ENCODE results near the gene HIVEP2.
A peak's percentile ranks its signal among the peaks of the same experiment; 100 is the strongest.

HIVEP2 gene

DNA sequence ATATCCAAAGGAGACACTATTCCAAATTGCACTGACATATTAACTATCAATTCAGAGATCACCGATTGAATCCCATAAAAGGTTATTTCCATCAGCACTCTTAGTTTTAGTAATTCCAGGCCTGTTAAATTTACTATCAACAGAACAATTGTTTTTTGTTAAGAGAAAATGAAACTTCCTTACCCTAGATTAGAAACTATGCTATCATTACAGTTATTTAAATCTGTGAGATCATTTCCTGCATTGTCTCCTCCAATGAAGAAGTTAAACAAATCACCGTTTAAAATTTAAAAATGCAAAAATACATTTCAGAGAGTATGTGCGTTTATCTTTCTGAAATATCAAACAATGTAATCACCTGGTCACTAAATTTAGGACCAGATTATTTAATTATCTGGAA lies 57.5 kb downstream of the HIVEP2 start:
- DNase-seq (ENCODE audit: low spot score): no peak

DNA sequence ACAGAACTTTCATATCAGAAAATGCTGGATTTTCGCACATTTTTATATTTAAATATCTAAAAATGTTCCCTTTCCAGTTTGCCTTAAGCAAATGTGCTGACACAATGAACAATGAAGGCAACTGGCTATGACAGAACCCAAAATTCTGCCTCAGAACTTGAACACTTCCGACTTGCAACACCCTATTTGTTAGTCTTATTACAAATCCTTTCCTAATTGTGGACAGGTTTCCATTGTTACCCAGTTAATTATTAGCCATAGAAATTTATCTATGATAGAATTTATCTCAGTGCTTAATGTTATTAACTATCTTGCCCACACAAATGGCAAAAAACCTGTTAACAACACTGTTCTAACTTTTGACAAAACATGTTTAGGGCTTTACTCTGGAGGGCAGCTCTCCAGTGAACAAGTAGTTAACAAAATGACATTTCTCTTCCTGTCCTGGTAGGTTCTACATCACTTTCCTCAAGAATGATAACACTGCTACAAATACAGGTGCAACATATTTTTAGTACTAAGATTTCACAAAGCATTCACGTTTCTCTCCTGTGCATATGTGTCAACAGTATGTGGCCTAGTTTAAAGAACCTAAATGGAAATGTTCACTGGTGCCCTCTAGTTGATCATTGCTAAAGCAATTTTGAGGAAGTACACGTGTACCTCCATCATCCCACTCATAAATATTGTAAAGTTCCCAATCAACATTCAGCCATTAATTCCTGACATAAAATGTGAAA lies 58.4 kb downstream of the HIVEP2 start:
- DNase-seq (ENCODE audit: low spot score): no peak

DNA sequence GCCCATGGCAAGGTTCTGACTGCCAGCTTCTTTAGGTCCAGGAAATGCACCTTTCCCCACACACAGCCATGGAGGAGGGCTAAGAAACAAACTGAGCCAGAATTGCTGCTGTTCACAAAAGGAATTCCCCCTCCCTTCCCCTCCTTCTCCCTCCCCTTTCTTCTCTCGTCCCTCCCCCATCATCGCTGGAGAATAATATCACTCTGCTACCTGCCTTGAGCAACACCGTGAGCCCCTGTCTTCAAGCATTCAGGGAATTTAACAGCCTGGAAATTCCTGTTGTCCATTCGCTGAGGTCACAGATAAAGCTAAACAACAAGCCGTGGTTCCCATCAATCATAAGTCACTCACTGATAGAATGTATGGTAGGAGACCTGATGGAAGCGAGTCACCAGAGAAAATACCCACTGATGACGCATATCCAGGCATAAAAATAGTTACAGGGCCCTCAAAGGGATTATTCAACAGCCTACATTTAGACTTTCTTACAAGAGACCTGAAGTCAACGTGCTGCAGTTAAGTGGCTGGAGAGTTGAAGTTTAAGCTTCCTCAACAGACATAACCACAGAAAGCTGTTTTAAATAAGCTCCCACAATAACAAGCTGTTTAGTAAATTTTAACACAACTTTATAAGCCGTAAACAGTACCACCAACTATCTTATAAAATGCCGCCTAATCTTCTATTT lies 59.7 kb downstream of the HIVEP2 start:
- peak; percentile 56 for DNase-seq (ENCODE audit: low spot score)

DNA sequence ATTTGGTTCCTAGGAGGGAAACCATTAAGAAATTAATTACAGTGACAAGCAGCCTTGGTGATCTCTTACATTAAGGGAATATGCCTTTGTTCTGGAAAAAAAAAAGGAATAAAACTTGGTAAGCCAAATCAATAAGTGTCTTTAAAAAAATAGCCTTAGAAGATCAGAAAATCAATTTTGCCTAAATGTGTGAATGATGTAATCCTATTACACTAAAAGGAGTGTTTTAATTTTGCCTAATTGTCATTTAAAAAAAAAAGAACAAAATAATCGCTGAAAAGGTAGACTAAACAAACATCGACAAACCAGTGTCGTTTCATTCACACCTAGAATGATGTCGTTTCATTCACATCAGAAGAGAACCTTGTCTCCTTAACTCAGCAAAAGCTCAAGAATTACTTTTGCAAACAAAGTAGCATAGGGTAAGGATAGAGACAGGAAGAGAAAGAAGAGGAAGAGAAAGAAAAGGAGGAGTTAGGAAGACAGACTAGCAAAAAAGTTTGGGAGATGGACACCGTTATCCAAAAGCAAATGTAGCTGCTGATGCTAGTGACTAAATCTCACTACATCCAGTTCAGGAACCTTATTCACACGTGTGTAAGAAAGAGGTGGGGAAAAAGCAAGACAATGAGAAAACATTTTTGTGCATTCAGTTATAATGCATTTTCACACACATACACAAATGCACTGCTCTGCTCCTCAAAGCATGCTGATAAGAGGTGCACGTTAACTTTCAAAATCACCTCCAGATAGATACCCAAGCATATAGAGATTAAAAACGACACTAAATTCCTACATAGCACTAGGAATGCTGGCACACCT lies 60.6 kb downstream of the HIVEP2 start:
- DNase-seq (ENCODE audit: low spot score): no peak

DNA sequence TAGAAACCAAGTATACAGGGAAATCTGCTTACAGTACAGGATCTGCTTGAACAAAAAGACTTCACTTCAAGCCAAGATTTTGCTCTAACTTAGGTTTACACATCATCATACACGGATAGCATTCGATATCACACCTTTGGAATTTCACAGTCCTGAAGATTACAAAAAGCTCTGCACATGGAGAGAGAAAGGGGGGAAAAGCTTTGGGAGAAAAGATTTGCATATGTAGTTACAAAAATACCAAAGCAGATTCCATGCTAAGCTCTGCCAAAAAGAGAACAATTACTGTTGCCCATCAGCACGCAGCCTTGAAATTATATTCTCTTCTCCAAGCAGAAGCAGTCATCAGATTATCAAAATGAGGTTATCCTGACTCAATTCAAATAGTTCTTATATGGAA lies 62.0 kb downstream of the HIVEP2 start:
- peak; percentile 19 for DNase-seq (ENCODE audit: low spot score)

DNA sequence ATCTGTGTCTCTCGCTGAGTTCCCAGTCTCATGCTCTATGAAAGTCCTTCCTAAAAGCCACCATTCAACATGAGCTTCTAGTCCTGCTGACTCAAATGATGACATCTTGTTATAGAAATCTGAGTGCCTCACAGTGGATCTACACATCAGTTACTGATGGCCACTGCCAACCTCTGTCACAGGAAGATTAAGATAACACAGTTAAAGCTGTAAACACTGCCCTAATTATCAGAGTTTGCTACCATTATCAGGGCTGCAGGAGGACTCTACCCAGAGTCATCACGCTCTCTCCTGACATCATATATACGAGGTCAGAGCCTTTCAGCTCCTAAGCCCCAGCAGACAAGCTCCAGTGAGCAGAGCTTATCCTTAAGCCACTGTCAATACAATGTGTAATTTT lies 63.2 kb downstream of the HIVEP2 start:
- DNase-seq (ENCODE audit: low spot score): no peak

DNA sequence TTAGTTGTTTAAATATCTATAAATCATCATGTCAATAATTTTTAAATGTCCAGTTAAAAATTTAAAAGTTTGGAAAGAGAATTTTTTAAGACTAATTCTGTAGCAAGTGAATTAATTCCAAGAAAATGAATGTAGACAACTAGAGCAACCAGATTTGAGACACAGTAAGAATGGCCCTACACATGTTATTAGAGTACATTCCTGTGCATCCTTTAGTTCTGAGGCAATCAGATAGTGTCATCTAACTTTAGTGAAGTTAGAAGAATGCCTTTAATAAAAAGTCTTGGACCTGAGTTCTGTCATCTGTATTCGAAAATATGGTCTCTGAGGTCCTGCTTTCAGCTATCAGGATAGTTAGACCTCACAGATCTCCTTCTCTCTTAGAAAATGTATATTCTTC lies 63.7 kb downstream of the HIVEP2 start:
- no peak for DNase-seq (ENCODE audit: low spot score)

DNA sequence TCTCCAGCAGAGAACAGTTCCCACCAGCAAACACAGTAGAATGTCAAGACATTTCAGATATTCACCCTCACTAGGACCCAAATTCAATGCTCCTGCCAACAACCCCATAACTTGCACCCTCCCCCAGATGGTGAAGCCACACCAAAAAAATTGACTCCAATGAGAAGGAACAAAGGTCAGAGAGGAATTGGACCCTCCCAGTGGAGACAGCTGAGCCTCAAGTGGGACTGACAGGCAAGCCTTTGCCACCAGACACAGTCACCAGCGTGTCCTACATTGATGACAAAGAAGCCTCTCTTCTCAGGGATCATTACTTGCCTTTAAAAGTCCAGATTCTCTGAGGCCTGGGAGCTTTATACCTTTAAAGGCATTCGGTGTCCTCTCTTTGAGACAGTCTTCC lies 64.8 kb downstream of the HIVEP2 start:
- no peak for DNase-seq (ENCODE audit: low spot score)

DNA sequence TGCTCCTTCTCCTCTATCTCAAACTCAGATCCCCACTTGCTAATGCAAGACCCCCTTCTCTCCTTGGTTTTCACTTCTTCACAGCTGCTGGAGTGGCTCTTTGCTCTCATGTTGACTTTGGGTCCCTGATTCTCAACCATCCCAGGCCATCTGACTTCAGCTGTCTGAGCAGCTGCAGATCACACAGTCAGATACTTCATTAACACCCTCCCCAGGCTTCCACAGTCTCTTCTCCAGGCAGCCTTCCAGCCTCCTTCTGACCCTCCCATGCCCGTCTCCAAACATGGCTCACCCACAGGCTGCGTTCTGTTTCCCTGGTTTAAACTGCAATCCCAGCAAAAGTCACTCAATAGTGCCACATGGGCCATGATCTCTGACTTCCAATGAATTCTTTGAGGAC lies 65.4 kb downstream of the HIVEP2 start:
- no peak for DNase-seq (ENCODE audit: low spot score)

DNA sequence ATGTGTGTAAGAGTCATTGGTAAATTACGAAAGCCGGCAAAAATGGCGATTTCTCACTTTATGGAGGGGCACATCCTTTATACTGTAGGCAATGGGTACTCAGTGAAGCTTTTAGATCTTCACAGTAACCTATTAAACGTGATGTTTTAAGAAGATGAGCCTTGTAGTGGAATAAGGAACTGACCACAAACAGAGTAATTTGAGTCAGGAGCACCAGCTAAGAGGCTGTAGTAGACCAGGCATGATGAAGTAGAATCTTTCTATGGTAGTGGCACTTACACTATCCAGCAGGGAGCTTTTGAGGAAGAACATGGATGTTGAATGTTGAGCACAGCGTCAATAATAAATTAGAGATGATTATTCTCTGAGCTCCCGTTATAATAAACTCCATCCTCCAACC lies 65.9 kb downstream of the HIVEP2 start:
- DNase-seq (ENCODE audit: low spot score): no peak

DNA sequence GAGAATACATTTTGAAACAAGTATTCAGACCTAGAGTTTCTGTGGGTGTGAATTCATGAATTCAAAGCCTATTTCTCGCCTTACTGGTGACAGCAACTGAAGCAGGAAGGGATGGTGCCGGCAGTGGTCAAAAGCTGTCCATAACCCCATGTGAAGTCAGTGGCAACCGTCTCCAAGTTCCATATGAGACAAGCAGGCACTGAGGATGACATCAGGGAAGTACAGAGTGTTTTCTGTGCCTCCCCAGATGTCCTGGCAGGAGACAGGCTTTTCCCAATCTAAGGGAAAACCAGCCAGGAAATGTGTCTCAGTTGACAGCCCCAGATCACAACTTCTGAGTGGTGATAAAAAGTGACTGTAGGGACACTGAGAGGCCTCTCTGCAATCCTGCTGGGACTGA lies 66.6 kb downstream of the HIVEP2 start:
- DNase-seq (ENCODE audit: low spot score): no peak

DNA sequence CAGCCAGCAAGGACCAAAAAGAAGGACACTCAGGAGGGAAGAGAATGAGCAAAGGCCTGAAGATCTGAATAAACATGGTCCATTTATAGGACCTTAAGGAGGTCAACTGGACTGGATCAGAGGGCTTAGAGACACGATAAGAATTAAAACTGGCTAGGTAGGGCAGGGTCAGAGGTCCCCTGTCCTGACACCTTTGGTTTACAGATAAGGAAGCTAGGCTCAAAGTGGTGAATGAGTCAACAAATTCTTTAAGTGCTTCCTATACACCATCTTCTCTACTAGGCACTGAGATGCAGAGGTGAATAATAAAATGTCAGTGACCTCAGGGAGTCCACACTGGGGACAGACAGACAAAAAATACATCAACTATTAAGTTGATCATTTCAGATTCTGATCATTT lies 70.3 kb downstream of the HIVEP2 start:
- no peak for DNase-seq (ENCODE audit: low spot score)

DNA sequence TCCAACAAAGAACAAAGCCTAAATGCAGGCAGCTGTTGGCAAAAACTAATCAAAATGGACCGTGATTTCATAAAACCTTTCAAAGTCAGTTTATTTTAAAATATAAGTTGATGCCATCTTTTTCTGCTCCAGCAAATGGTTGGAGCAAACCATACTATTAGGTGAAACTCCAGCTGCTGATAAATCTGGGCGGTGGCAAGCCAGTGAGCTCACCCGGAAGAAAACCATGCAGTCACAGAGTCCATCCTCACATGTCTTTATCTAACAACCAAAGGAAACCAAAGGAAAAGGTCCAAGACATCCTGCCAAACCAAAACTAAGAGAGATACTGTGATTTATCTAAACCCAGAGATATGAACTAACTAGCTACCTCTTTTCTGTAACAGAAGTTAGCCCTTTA lies 72.6 kb downstream of the HIVEP2 start:
- no peak for DNase-seq (ENCODE audit: low spot score)

DNA sequence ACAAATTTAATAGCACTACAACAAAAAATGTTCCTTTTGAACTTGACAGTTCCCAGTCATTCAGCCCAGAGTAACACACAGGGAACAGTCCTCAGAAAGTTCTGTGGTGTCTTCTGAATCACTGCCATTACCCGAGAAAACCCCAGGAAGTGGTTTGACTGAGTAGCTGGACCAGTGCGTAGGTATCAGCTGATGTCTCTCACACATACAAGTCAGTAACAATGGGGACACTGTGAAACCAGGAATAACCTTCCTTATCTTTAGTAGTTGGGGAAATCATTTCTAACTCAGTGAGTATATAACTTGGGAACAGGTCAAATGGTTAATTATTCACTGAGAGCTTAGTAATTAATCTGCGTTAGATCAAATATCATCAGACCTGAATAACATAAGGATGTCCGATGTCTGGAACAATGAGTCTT lies 73.1 kb downstream of the HIVEP2 start:
- peak; percentile 55 for DNase-seq (ENCODE audit: low spot score)

DNA sequence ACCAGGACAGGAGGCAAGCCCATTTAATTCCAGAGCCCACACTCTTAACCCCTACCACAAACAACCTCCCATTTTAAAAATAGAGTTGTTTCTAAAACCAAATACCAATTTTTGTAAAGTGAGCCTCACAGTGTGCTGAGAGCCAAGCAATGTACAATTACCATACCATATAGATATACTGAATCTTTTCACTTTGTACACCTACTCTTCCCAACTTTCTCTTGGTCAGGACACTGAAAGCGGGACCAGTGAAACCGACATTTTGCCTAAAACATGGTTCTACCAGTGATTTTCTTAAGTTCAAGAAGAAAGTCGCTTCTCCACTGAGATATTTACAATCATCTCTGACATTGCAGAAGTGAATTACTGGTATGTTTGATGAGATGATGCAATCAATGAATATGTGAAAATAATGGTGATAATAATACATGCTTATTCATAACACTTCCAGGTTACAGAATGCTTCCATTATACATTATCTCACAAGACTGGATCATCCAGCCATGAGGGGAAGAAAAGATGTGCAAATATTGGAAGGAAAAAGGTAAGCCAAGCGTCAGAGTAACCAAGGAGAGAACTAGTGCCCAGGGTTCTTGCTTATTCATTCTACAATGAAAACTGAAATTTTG lies 74.1 kb downstream of the HIVEP2 start:
- DNase-seq (ENCODE audit: low spot score): no peak

DNA sequence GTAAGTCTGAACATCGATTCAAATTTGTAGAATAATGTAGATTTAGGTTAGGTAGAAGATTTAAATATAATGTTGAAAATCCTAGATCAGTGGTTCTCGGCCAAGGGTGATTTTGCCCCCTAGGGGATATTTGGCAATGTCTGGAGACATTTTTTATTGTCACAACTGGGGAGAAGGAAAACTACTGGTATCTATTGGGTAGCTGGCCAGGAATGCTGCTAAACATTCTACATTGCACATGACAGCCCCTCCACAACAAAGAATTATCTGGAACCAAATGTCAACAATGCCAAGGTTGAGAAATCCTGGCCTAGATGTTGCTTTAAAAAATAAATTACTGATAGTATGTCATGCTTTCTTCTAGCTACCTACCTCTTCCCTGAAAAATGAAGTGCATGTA lies 76.1 kb downstream of the HIVEP2 start:
- no peak for DNase-seq (ENCODE audit: low spot score)

DNA sequence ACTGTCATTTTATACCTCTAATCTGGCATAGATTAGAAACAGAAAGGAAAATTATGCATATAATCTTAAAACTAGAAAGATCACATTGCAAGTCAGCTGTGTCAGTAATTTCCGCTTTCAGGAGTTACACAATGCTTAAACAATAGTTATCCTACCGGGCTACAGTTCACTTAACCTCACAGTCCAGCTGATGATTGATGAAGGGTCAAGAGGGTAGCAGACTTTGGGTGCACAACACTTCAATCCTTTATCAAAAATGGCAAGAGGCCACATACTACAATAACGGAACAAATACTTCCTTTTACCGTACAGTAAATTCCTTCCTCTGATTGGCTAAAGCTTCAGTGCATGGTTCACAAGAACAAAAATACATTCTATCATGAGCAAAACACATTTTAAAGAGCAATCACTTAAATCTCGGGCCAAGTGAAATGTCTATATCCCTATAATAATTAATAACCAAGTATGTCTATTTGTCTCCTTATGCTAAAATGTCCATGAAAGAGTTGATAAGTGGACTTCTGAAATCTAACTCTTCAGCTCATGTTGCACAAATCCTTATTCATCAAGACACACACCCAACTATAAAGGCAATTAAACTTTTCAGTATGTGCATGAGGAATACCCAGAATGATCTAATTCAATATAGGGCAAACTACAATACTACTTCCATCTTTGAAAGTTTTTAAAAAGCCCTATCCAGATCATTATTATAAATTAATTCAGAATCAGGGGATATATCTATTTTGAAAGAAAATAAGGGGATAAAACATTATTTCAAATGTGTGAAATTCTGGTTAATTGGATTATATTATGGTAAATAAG lies 76.8 kb downstream of the HIVEP2 start:
- DNase-seq (ENCODE audit: low spot score): no peak

DNA sequence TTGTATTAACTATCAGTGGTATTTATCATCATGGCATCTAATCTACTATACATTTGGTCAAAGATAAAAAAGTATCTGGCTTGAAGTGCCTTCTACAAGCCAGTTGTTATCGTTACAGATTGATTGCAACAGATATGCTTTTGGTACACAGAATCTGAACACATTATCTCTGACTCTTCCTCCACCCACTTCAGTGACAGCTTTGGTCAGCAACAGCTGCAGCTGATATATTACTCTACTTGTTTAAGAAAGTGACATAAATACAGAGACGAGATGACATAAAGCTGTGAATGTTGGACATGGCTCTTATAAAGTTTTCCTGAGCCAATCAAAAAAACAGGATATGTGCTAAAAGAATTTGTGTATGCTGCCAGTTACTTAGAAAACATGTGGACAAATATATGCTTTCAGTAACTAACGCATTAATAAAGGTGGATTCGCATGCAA lies 77.6 kb downstream of the HIVEP2 start:
- no peak for DNase-seq (ENCODE audit: low spot score)

DNA sequence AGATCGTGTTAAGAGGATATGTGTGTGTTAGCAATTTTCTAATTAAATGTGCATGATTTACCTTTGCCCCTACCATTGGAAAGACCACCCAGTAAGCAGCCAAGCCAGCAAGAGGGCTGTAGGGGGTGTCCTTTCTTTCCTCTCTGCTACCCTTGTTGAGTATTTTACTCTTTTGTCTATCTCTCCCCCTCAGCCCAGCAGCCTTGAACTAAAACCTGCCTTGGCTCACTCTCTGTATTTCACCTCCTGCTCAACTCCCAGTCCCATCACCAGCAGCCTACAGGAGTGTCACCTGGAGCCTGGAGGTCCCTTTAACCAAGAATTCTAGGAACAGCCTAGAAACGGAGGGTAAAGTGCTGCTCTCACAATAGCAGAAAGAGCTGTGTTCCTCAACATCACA lies 81.0 kb downstream of the HIVEP2 start:
- DNase-seq (ENCODE audit: low spot score): no peak

DNA sequence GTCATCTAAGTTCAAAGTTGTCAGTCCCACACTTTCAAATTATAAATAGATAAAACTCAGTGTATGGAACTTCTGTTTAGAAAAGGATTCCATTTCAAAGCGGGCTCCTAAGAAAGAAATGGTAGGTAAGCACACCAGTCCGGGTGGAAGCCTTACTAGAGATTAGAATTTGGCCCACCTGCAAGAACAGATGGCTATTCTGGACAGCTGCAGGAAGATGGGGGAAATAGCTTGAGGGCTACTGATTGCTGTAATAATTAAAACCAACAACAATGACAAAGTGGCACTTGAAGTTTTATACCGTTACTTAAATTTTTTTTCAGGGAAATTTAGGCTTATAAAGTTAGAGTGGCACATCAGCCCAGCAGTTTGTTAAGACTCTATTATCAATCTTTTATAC lies 83.3 kb downstream of the HIVEP2 start:
- DNase-seq (ENCODE audit: low spot score): no peak

DNA sequence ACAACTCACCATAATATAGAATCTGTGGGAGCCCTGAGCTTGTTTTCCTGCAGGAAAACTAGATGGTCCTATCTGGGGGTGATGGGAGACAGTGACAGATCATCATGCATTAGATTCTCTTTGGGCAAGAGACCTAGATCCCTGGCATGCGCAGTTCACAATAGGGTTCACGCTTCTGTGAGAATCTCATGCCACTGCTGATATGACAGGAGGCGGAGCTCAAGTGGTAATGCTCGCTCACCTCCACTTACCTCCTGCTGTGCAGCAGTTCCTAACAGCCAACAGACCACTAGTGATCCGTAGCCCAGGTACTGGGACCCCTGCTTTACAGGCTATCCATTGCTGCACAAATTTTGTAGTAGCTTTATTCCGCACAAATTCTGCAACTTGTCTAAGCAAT lies 84.5 kb downstream of the HIVEP2 start:
- DNase-seq (ENCODE audit: low spot score): no peak

Measured in GM03348 (cell line).